AG04449 (cell line): Measurements from ENCODE around the gene SPSB1.

Experiments
- CTCF ChIA-PET: fragments of 350-600 bp; formaldehyde crosslinking; extraction: SDS; loops from one replicate; lab custom pipeline; 2021; ENCODE audit warnings: antibody characterized with exemption; lab: Yijun Ruan, JAX
- POLR2A ChIA-PET: fragments of 400-600, 350-600 bp; formaldehyde crosslinking; extraction: SDS; loops from one replicate; lab custom pipeline; 2020; ENCODE audit warnings: antibody characterized with exemption, inconsistent platforms; lab: Yijun Ruan, JAX
- DNase-seq: peaks from one replicate; pipeline ENCODE4 v3.0.0-alpha.2; 2010; ENCODE audit warnings: low read depth, low spot score
- H3K4me3 ChIP-seq: 2 replicates; pipeline ENCODE4 v1.5.1; 2011; ENCODE audit warnings: low read depth, mild to moderate bottlenecking, control low read depth, low read length
- CTCF ChIP-seq: IDR thresholded peaks from one replicate; pipeline ENCODE4 v1.5.1; 2011; ENCODE audit warnings: mild to moderate bottlenecking, moderate library complexity, low read length, control low read depth, inconsistent platforms; ENCODE audit not compliant: insufficient read depth; ENCODE audit errors: missing control alignments

Gene SPSB1

DNA sequence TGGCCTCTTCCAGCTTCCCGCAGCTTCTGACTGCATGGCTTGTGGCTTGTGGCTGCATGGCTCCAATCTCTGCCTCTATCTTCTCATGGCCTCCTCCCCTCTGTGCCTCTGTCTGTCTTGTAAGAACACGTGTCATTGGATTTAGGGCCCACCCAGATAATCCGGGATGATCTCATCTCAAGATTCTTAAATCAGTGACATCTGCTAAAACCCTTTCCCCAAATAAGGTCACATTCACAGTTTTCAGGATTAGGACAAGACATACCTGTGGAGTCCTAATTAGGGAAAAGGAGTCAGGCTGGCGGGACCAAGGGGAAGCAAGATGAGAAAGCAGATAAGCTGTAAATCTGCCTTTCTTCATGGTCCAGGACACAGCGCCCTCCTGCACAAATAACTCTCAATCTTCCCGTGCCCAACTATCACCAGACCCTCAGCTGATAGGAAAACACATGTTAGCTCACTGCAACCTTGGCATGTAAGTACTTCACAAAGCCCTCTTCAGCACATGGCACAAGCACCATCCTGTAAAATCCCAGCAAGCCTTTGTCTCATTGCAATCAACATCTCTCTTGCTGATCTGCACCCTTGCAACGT lies 82.2 kb downstream of the SPSB1 start:
- no peak for DNase-seq
- TF ChIP-seq CTCF, result no peak
- H3K4me3 ChIP-seq, result no peak overlapping the region
- CTCF ChIA-PET, result interaction anchor here (0.9 to 1.5 kb wide), 4 partner anchors 25 to 81 kb away, joined by 3 to 5 read pairs (median 4); no protein-coding TSS in a partner anchor
- POLR2A ChIA-PET, result interaction anchor here (0.5 to 0.9 kb wide), 2 partner anchors 10 to 92 kb away, joined by 3 read pairs; no protein-coding TSS in a partner anchor

GRCh38 chr1:9375912-9376311 lies 83.2 kb downstream of the SPSB1 start:
- CTCF ChIA-PET, result interaction anchor here (1.0 to 1.8 kb wide), 4 partner anchors 9 to 80 kb away, joined by 4 to 6 read pairs (median 5); no protein-coding TSS in a partner anchor

GRCh38 chr1:9376430-9376829 lies 83.7 kb downstream of the SPSB1 start:
- ChIA-PET POLR2A (interaction anchor here (0.5 to 1.0 kb wide), 2 partner anchors 62 to 517 kb away, joined by 3 read pairs; no protein-coding TSS in a partner anchor), CTCF (interaction anchor here (1.0 to 1.8 kb wide), 3 partner anchors 8 to 22 kb away, joined by 4 to 6 read pairs (median 6); no protein-coding TSS in a partner anchor)
- H3K4me3 ChIP-seq, result no peak overlapping the region
- no peak for TF ChIP-seq CTCF
- DNase-seq, result no peak

More at GRCh38 chr1:9375912-9376311, 83.2 kb downstream of the SPSB1 start:
- H3K4me3 ChIP-seq, result no peak overlapping the region
- no peak for DNase-seq
- TF ChIP-seq CTCF, result no peak
- POLR2A ChIA-PET, result interaction anchor here (0.5 to 1.0 kb wide), 3 partner anchors 9 to 517 kb away, joined by 3 read pairs; no protein-coding TSS in a partner anchor

DNA sequence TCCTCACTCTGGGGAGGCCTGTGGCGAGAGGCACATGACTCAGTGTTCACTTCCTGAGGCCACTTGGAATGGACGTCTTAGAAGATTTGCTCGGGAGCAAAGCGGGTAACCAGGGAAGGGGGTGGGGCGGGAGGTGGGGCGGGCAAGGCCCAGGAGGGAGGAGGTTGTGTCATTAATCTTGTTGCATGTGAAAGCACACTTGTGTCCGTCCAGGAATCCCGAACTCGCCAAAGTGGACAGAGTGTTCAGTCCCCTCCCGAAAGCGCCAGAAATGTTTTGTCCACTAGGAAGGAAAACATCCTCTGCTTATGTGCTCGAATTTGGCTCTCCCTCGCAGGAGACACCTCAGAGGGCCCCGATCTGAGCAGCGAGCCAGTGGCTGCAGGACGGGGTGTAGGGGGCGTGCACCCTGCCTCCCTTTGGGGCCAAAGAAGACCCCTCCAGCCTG lies 84.2 kb downstream of the SPSB1 start:
- no peak for TF ChIP-seq CTCF
- POLR2A ChIA-PET, result no interaction called here
- CTCF ChIA-PET, result interaction anchor here (1.0 to 1.8 kb wide), 3 partner anchors 8 to 22 kb away, joined by 4 to 6 read pairs (median 6); no protein-coding TSS in a partner anchor
- no peak overlapping the region for H3K4me3 ChIP-seq
- DNase-seq, result no peak

GRCh38 chr1:9378801-9379200 lies 86.1 kb downstream of the SPSB1 start:
- TF ChIP-seq CTCF, result no peak
- no peak overlapping the region for H3K4me3 ChIP-seq
- no peak for DNase-seq
- POLR2A ChIA-PET, result no interaction called here
- CTCF ChIA-PET, result interaction anchor here (0.9 to 1.4 kb wide), 2 partner anchors 10 to 89 kb away, joined by 3 to 6 read pairs; no protein-coding TSS in a partner anchor

DNA sequence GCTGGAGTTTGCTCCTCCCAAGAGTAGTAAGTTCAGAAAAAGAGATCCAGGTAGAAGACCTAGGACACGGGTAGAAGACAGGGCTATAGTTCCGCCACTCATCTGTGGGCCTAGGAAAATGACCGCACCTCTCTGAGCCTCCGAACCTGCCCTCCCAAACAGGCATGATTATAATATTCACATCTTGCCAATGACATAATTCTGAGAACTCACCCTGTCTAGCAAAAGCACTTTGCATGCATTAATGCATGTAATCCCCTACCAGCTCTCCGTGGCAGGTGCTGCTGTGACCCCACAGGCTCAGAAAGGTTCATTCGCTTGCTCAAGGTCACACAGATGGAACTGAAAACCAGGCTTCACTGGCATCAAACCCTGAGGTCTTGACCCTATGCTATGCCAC lies 88.0 kb downstream of the SPSB1 start:
- H3K4me3 ChIP-seq, result no peak overlapping the region
- ChIA-PET POLR2A (no interaction called here), CTCF (interaction anchor here (1.4 kb wide), 1 partner anchor 75 kb away, joined by 4 read pairs; no protein-coding TSS in a partner anchor)
- TF ChIP-seq CTCF, result no peak
- no peak for DNase-seq
